ENCODE results near the gene RPL7A. TPM values are rescaled to one million over a fixed set of nuclear protein-coding genes. Genes with fewer than 3 reads are reported as not detected.
A peak's percentile ranks its signal among the peaks of the same experiment; 100 is the strongest.
"Not testable (repeated sequence)": the region's sequence is repeated elsewhere in the genome, so short reads cannot be mapped to it uniquely, and the experiment has no call there.

Gene RPL7A
- polyA plus RNA-seq (ENCODE audit: insufficient read length) = 2,437 TPM

DNA sequence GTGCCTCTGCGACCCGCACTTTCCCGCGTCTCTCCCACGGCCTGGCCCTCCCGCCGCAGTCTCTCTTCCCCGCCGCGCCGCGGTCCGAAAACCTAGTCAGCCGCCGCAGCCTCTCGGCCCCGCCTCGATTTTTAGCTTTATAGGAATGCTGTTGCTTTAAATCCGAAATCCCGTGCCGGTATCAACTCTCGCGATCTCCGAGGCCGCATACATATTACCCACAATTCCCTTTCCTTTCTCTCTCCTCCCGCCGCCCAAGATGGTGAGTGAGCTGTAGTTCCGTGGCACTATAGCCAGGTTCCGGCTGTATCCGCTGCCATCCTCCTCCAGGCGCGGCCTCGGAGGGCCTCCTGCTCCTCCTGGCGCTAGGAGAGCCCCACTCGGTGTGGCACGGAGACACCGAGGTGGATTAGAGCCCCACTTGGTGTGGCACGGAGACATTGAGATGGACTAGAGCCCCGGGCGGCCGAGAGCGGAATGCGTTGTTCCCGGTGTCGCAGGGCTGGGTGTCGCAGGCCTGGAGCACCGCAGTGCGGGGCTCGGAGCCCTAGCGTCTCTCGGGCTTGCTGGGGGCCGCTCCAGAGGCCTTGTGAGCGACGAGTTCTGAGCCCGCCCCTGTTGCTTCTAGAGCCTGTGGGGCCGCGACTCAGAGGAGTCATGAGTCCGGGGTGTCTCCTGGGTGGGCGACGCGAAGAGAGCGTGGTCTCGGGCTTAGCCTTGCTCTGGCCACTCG lies at the start of gene RPL7A, which contains the start of gene MED22:
TSS of gene RPL7A (plus strand) at position 234 of the 733 bp plus-strand sequence. CDS start at position 260, 26 bp downstream.
TSS of gene MED22 (minus strand) at position 147 of the 733 bp plus-strand sequence. CDS start 1,469 bp downstream, outside the sequence.
- DNase-seq (ENCODE audit: low read depth) = peak; percentile 96

DNA sequence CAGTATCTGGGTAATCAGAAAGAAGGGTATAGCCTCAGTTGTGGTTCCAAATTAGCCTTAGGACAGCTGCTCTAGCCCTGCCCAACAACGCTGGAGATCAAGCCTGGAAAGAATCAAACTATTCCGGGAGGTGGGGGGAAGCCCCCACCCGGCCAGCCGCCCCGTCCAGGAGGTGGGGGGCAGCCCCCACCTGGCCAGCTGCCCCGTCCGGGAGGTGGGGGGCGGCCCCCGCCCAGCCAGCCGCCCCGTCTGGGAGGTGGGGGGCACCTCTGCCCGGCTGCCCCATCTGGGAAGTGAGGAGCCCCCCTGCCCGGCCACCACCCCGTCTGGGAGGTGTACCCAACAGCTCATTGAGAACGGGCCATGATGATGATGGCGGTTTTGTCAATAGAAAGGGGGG lies 48.0 kb upstream of the RPL7A start:
- not testable (repeated sequence) for DNase-seq (ENCODE audit: low read depth)

DNA sequence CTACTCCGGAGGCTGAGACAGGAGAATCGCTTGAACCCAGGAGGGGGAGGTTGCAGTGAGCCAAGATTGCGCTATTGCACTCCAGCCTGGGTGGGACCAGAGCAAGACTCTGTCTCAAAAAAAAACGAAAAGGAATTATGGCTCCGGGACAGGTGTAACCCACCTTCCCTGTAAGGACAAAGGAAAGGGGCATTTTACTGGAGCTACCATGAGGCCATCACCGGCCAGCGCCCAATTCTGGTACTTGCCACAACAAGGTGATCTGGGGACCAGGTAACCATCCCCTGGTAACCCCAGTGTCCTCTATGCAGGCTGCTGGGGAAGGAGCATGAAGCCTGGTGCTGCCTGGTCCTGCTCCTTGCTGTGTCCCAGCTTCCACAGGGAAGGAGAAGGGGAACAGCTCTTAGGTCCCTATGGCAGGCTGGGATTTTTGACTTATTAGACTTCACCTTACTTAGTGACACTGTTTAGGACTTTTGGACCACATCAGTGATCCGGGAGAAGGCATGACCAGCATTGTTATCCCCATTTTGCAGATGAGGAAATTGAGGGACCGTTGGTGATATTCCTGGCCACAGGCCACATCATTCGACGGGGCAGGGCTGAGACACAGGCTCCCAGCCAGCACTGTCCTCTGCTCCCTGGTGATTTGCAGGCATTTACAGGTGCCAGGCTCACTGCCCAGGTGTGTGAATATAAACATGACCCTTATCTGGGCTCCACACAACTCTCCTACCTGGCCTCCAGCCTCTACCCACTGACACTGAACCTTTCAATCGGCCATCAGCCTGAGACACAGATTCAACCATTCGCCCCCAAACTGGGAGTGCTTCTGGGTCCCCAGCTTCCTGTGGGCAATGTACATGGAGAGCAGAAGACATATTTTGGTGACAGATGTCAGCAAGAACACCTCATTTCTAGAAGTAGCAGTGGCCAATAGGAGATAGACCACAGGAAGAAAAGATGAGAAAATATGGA lies 46.5 kb upstream of the RPL7A start:
- no peak for DNase-seq (ENCODE audit: low read depth)

DNA sequence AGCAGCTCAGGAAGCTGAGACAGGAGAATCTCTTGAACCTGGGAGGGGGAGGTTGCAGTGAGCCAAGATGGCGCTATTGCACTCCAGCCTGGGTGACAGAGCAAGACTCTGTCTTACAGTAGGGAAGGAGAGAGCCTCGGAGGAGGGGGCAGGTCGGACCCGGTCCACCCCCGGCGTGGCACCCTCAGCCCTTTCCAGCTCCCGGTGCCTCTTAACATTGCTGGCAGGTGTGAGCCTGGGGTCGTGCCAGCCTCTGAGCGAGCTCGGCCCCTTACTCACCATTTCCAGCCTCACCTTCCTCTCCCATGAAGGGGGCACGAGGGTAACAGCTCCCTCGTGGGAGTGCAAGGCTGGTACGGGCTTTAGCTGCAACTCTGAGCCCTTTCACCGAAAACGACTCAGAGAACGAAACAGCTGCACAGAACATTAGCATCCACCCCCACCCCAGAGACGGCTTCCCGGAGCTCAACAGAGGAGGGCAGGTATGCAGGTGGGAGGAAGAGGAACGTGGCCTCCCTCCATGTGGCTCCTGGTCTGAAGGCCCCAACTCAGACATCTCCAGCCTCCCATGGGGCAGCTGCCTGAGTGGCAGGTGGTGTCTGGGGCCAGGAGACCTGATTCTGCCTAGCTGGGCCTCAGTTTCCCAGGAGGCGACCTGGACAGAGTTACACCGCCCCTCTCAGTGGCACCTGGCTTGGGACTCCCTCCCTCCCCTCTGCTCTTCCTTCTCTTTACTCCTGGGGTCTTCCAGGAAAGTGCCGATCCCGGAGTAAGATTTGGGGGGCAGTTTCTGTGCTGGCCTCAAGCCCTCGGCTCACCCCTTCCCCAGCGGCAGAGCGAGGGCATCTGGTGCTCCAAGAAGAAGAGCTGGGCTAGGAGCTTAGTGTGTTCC lies 44.5 kb upstream of the RPL7A start:
- DNase-seq (ENCODE audit: low read depth) = no peak

DNA sequence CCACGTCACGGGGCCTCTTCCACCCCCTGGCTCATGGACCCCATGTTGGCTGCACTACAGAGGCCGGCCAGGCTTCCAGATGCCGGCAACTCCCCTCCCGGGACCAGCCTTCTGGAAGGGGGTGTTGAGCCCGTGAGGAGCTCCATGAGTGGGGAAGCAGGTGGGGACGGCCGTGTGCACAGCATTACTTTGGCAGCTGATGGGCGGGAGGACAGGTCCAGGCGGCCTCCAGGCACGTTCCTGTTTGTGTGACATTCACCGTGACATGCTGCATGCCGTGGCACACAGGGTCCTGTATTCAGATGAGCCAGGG lies 43.9 kb upstream of the RPL7A start:
- DNase-seq (ENCODE audit: low read depth) = no peak

DNA sequence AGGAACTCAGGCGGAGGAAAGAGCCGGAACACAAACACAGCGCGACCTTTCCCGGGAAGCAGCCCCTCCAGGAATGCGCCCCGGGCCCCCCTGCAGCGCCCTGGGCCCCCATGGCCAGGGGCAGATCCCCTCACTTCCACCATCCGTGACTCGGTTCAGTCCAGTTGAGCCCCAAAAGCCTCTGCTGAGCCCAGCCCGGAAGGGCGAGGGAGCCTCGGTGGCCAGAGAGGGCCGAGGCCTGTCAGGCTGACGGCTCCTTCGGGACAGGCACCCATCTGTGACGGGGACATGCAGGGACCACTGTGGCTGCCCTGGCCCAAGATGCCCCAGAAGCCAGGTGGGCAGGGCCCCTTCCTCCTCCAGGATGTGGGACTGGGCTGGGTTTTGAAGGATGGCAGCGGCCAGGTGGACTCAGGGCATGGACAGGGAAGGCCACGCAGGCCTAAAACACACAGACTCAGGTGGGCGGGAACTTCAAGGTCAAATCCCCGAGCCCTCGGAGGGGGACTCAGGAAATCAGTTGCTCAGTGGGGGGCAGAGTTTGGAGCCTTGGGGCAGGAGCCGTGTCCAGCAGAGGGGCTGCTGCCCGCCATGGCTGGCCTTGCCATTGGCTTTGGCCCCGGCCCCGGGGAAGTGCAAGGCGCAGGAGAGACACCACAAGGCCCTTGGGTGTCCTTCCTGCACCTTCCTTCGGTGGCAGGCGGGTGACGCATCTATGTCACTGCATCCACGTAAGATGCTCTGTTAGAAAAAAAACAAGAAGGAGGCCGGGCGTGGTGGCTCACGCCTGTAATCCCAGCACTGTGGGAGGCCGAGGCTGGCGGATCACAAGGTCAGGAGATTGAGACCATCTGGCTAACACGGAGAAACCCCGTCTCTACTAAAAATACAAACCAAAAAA lies 43.3 kb upstream of the RPL7A start:
- DNase-seq (ENCODE audit: low read depth) = no peak

DNA sequence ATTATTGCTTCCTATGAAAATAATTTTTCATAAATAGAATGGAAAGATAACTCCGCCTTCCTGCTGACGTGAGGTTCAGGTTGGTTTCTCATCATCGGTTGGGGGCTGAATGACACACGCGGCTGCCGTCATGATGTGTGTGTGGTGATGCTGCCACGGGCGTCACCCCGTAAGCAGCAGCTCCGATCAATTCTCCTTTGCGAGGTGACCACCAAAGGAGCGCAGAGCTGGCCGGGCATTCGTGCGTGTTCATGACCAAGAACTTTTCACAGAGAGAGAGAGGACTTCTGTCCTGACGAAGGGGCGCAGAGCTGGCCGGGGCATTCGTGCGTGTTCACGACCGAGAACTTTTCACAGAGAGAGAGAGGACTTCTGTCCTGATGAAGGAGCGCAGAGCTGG lies 42.3 kb upstream of the RPL7A start:
- DNase-seq (ENCODE audit: low read depth) = no peak

DNA sequence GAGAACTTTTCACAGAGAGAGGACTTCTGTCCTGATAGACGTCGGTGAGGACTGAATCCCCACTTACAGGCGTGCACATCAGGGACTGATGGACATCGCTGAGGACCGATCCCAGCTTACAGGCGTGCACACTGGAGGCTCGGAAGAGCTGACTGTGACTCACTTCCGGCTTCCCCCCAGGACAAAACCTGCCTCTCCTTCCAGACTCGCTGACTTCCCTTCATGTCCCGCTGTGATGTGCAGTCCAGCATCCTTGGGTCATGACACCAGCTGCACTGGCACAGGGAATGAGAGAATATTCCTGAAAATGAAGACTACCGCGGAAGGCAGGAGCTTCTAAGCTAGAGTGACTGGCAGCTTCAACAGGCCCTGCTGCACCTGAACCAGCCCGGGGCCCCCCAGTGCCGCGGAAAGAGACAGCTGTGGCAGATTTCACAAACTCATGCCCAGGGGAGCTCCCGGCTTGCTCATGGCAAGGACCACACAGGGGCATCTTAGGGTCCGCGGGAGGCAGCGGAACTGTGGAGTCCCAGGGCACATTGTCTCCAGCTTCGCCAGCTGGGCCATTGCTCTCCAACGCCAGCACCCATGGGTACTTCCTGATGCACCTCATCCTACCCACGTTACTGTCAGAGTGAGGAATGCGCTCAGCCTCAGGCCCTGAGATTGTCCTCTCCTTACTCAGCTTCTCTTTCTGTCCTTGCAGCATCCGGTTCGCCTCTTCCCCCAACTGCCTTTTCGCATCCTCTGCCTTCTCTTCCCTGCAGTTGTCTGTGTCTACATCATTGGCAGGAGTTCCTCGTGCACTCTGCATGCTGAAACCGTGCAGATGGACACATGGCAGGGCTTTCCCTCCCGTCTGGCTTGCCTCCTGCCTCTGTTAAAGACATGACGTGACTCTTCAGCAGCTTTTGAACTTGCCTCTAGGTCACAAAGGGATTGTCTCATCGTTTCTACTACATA lies 41.5 kb upstream of the RPL7A start:
- DNase-seq (ENCODE audit: low read depth) = peak; percentile 34

DNA sequence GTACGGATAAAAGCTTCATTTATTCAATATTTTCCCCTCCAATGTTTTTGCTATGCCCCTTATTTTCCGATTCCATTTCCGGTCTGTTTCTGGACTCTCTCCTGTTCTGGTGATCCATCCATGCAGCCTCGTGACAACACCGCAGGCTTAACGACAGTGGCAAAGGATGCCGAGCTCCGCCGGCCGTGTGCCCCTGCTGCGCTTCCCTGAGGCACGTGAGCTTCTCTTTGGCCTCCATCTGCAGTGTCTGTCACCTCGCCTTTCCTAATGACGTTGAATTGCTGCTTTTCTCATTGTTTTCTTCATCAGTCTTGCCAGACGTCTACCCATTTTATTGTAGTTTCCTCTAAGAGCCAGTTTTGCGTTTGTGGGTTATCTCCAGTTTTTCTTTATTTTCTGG lies 40.7 kb upstream of the RPL7A start:
- DNase-seq (ENCODE audit: low read depth) = no peak

DNA sequence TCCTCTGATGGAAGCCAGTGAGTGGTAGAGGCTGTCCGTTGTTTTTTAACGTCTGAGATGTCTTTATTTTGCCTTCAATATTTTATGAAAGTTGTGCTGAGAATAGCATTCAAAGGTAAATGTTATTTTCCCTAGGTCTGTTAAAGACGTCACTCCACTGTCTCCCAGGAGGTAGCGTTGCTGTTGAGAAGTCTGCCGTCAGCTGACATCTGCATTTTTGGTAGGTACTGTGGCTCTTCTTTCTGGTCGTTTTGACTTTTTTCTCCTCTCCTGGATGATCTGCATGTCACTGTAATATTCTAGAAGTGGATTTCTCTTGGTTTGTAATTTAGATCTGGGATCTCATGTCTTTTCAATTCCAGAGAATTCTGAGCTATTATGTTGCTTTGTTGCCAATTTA lies 38.4 kb upstream of the RPL7A start:
- no peak for DNase-seq (ENCODE audit: low read depth)

DNA sequence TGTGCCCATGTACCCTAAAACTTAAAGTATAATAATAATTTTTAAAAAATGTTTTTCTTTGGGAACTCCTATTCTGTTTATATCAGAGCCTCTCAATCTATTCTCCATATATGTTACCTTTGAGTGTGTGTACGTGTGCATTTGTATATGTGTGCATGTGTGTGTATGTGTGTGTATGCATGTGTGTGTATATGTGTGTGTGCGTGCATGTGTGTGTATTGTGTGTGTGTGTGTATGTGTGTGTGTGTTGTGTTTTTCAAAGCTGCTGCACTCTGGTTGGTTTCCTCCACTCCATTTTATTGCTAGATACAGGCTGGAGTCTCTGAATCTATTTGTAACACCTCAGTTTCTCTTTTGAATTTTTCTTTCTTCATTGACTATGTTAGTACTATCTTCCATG lies 32.0 kb upstream of the RPL7A start:
- no peak for DNase-seq (ENCODE audit: low read depth)

DNA sequence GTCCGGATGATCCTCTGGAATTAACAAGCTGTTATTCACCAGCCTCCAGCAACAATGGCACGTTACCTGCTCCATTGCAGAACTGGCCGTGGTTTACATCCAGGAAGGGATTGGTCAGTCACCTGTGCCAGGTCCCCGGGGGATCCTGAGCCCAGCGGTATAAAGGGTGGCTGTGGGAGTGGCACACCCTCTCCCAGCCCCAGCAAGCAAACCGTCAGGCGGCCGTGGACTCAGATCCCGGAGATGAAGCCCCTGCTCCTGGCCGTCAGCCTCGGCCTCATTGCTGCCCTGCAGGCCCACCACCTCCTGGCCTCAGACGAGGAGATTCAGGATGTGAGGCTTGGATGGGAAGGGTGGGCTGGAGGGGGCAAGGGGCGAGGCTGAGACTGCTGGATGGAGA lies 30.5 kb upstream of the RPL7A start:
- DNase-seq (ENCODE audit: low read depth) = not testable (repeated sequence)

DNA sequence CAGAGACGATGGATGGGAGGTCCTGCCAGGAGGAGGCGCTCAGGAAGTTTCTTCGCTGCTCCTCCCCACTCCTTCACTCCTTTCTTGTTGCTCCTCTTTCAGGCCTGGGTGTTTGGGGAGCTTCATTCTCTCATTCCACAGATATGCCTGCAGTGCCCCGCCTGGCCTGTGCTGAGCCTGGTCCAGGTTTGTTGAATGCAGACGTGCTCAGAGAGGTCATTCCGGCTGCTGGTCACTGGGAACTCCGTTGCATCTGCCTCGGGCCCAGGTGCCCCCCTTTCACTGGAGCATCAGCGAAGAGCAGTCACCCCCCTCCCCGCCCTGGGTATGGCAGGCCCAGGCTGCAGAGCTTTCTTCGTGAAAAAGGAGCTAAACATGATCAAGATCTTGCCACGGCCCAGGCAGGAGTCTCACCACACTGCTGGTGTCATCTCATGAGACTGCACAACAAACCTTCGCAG lies 27.6 kb upstream of the RPL7A start:
- DNase-seq (ENCODE audit: low read depth) = no peak

DNA sequence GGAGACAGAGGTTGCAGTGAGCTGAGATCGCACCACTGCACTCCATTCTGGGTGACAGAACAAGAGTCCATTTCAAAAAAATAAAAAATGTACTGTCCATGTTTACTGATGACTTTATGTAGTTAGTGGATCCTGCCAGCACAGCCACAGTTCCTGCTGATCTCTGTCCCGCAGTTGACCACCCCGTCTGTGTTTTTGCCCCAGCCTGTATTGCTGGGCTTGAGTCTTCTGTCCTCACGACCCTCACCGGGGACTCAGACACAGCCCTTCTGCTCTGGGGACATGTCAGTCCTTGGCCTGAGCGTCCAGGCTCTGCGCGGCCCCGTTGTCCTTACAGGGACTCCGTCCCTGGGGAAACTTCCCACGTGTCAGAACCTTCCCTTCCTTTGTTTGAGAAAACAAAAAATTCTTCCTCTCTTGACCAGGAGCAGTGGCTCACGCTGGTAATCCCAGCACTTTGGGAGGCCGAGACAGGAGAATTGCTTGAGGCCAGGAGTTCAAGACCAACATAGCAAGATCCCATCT lies 26.5 kb upstream of the RPL7A start:
- no peak for DNase-seq (ENCODE audit: low read depth)

DNA sequence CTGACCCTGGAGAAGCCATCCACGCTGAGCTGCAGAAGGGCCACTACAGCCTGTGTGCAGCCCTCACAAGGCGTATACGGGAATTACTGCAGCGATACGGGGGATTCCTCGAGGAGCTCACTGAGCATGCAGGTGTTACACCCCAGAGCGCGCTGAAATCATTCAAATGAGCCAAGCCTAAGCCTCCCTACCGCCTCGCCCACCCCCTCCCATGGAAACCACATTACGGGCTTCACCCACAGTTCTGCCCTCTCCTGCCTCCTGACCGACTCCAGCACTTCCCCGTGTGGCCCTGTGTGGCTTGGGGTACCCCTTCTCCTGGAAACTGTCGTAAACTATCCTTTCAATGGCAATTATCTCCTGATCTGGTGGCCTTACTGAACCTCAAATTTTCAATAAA lies 25.3 kb upstream of the RPL7A start:
- DNase-seq (ENCODE audit: low read depth) = no peak

DNA sequence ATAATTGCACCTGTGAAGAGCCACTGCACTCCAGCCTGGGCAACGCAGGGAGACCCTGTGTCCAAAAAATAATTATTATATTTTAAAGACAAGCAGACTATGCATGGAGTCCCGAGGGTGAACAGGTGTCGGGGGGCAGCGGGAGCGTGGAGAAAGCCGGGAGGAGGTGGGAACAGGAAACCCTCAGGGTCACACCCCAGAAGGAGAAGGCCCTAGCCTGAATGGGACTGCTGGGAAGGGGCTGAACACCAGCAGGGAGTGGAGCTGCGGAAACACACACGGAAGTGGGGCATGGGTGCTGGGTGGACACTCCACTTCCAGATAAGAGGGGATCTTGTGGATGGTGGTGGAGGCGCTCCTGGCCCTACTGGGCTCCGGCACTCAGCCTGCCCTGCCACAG lies 24.8 kb upstream of the RPL7A start:
- DNase-seq (ENCODE audit: low read depth) = no peak

DNA sequence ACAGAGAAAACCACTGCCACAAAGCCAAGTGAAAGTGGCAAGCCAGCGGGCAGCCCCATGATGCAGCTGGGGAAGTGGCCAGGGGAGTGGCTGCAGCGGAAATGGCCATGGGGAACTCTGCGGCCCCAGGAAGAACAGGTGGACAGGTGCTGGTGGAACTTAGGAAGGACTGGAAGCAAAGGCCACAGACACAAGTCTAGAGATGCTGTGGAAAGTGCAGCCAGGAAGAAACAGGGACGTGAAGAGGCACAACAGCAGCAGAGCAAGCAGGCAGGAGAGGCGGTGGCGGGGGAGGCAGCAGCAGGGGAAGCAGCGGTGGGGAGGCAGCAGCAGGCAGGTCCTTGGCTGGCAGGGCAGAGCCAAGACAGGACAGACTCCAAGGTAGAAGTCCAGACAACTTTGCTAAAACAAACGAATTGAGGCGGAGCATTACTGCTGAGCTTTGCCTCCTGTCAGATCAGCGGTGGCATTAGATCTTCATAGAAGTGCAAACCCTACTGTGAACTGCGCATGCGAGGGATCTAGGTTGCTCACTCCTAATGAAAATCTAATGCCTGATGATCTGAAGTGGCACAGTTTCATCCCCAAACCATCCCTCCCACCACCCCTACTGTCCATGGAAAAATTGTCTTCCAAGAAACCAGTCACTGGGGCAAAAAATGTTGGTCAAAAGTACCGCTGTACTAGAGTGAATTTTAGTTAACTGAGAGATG lies 23.9 kb upstream of the RPL7A start:
- no peak for DNase-seq (ENCODE audit: low read depth)

DNA sequence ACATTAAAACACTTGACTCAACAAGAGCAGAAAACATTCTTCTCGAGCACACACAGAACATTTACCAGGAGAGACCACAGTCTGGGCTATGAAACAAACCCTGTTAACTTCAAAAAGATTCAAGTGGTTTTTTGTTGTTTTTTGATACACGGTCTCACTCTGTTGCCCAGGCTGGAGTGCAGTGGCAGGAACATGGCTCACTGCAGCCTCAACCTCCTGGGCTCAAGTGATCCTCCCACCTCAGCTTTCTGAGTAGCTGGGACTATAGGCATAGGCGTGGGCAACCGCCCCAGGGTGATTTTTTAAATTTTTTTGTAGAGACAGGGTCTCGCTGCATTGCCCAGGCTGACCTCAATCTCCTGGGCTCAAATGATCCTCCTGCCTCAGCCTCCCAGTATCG lies 21.0 kb upstream of the RPL7A start:
- DNase-seq (ENCODE audit: low read depth) = not testable (repeated sequence)

All from forelimb muscle (tissue), 1 donor.